Natural killer cell treated with Interleukin-12 subunit alpha and Interleukin-12 subunit beta and Interleukin-15 and Interleukin-18, amount 100 ng/mL, for 72 hours (primary cell): ENCODE results near the gene PCGF2. TPM values are rescaled to one million over a fixed set of nuclear protein-coding genes. Genes with fewer than 3 reads are reported as not detected.

Source experiments
- ATAC-seq, 2 donors: fragments of 150-1000 bp; cut with Tn5 transposase in 1 of 2; sonication (Bioruptor Pico), chemical (Tn5 transposase) in 1 of 2; 2 replicates each; pipeline ENCODE4 v1.10.0; 2021
- DNase-seq: peaks from one replicate; pipeline ENCODE4 v3.0.0; 2022; ENCODE audit warnings: low spot score
- H3K27ac Mint-ChIP-seq, 2 donors: 1 replicate in 1 of 2; 2 replicates in 1 of 2; pipeline ENCODE4 v1.8.0; 2022; ENCODE audit warnings: mixed read lengths in 2 of 2, mild to moderate bottlenecking in 1 of 2, moderate library complexity in 1 of 2
- H3K27me3 Mint-ChIP-seq, 2 donors: 1 replicate in 1 of 2; 2 replicates in 1 of 2; pipeline ENCODE4 v1.8.0; 2022; ENCODE audit warnings: mixed read lengths in 2 of 2
- H3K36me3 Mint-ChIP-seq: one replicate; pipeline ENCODE4 v1.8.0; 2022; ENCODE audit warnings: mixed read lengths
- H3K4me1 Mint-ChIP-seq, 2 donors: 1 replicate in 1 of 2; 2 replicates in 1 of 2; pipeline ENCODE4 v1.8.0; 2022; ENCODE audit warnings: low read depth in 2 of 2, mixed read lengths in 2 of 2, mild to moderate bottlenecking in 1 of 2
- H3K4me3 Mint-ChIP-seq: one replicate; pipeline ENCODE4 v1.8.0; 2022; ENCODE audit warnings: mixed read lengths
- H3K9me3 Mint-ChIP-seq: 2 replicates; pipeline ENCODE4 v1.8.0; 2022; ENCODE audit warnings: mixed read lengths
- total RNA-seq, 2 donors: library from RNA; stranded (reverse); gene quantifications; one replicate each; pipeline ENCODE4 v1.2.3, GENCODE V29; 2022

Gene PCGF2
- total RNA-seq, 2 donors from 2014 or later: not detected

GRCh38 chr17:38773258-38773657 lies 25.1 kb upstream of the PCGF2 start:
- peaks cover 10% of the 10 kb centered on the region for H3K36me3 Mint-ChIP-seq
- DNase-seq: no peak
- H3K4me3 Mint-ChIP-seq: no peak overlapping the region
- no peaks in the 10 kb centered on the region for H3K27me3 Mint-ChIP-seq
- no peak for ATAC-seq
- no peak overlapping the region for H3K27ac Mint-ChIP-seq
- no peaks in the 10 kb centered on the region for H3K9me3 Mint-ChIP-seq
- H3K4me1 Mint-ChIP-seq: no peaks in the 10 kb centered on the region

- no peaks in the 10 kb centered on the region for H3K9me3 Mint-ChIP-seq
- no peak overlapping the region for H3K27ac Mint-ChIP-seq
- H3K4me1 Mint-ChIP-seq: peaks cover 0 to 8% of the 10 kb centered on the region in 2 donors
- H3K36me3 Mint-ChIP-seq: peaks cover 22% of the 10 kb centered on the region
- DNase-seq (no peak), ATAC-seq (no peak)
- H3K27me3 Mint-ChIP-seq: no peaks in the 10 kb centered on the region
- no peak overlapping the region for H3K4me3 Mint-ChIP-seq
Observed at GRCh38 chr17:38768417-38768816, 20.3 kb upstream of the PCGF2 start.

GRCh38 chr17:38766341-38766740 lies 18.2 kb upstream of the PCGF2 start:
- no peak for ATAC-seq
- H3K9me3 Mint-ChIP-seq: no peaks in the 10 kb centered on the region
- peaks cover 23% of the 10 kb centered on the region for H3K36me3 Mint-ChIP-seq
- H3K4me1 Mint-ChIP-seq: peaks cover 5 to 11% of the 10 kb centered on the region in 2 donors
- H3K27me3 Mint-ChIP-seq: no peaks in the 10 kb centered on the region
- H3K4me3 Mint-ChIP-seq: no peak overlapping the region
- no peak for DNase-seq
- peak overlapping the region; percentile 50 to 58 for H3K27ac Mint-ChIP-seq

- Mint-ChIP-seq H3K9me3 (no peaks in the 10 kb centered on the region), H3K4me1 (peaks cover 14 to 16% of the 10 kb centered on the region in 2 donors), H3K27ac (peak overlapping the region in 1 of 2 donors; percentile 10), H3K4me3 (no peak overlapping the region), H3K27me3 (no peaks in the 10 kb centered on the region), H3K36me3 (peaks cover 29% of the 10 kb centered on the region)
- ATAC-seq (no peak), DNase-seq (no peak)
Observed at GRCh38 chr17:38762231-38762630, 14.1 kb upstream of the PCGF2 start.

GRCh38 chr17:38761612-38762011 lies 13.5 kb upstream of the PCGF2 start:
- Mint-ChIP-seq H3K4me1 (peaks cover 14 to 15% of the 10 kb centered on the region in 2 donors), H3K27me3 (no peaks in the 10 kb centered on the region), H3K27ac (peak overlapping the region; percentile 10 to 26), H3K9me3 (no peaks in the 10 kb centered on the region), H3K36me3 (peaks cover 26% of the 10 kb centered on the region), H3K4me3 (no peak overlapping the region)
- ATAC-seq (no peak), DNase-seq (no peak)

GRCh38 chr17:38753071-38753506 lies 5.0 kb upstream of the PCGF2 start:
- H3K4me1 Mint-ChIP-seq: peaks cover 30 to 41% of the 10 kb centered on the region in 2 donors
- H3K9me3 Mint-ChIP-seq: no peaks in the 10 kb centered on the region
- peaks cover 16% of the 10 kb centered on the region for H3K36me3 Mint-ChIP-seq
- peak overlapping the region; percentile 89 to 95 for H3K27ac Mint-ChIP-seq
- ATAC-seq (no peak), DNase-seq (no peak)
- peak overlapping the region; percentile 92 for H3K4me3 Mint-ChIP-seq
- H3K27me3 Mint-ChIP-seq: peaks cover 12 to 14% of the 10 kb centered on the region in 2 donors

- Mint-ChIP-seq H3K9me3 (no peaks in the 10 kb centered on the region), H3K4me3 (peak within 1 kb of the TSS; percentile 92), H3K27me3 (peaks cover 12 to 16% of the 10 kb centered on the region in 2 donors), H3K36me3 (peaks cover 16% of the 10 kb centered on the region), H3K4me1 (peaks cover 30 to 44% of the 10 kb centered on the region in 2 donors), H3K27ac (peak within 1 kb of the TSS; percentile 89 to 95)
- DNase-seq (peak; percentile 97), ATAC-seq (peak; percentile 94 to 95)
Observed at GRCh38 chr17:38752308-38753070, 4.4 kb upstream of the PCGF2 start, which contains the start of gene PSMB3. Gene PSMB3, plus strand, starts transcription at chr17:38752741. Its CDS starts 86 bp downstream, at chr17:38752827.

GRCh38 chr17:38751808-38752307 lies 3.7 kb upstream of the PCGF2 start:
- Mint-ChIP-seq H3K27ac (peak overlapping the region; percentile 89 to 95), H3K4me1 (peaks cover 30 to 44% of the 10 kb centered on the region in 2 donors), H3K36me3 (peaks cover 16% of the 10 kb centered on the region), H3K27me3 (peaks cover 12 to 17% of the 10 kb centered on the region in 2 donors), H3K4me3 (peak overlapping the region; percentile 92), H3K9me3 (no peaks in the 10 kb centered on the region)
- peak; percentile 80 for DNase-seq
- ATAC-seq: peak; percentile 55 to 72

- Mint-ChIP-seq H3K27me3 (peaks cover 18 to 23% of the 10 kb centered on the region in 2 donors), H3K27ac (peak overlapping the region; percentile 89 to 95), H3K36me3 (peaks cover 16% of the 10 kb centered on the region), H3K4me3 (peak overlapping the region; percentile 92), H3K9me3 (no peaks in the 10 kb centered on the region), H3K4me1 (peaks cover 30 to 49% of the 10 kb centered on the region in 2 donors)
- ATAC-seq (no peak), DNase-seq (no peak)
Observed at GRCh38 chr17:38751144-38751807, 3.1 kb upstream of the PCGF2 start.

- H3K4me3 Mint-ChIP-seq: peak overlapping the region; percentile 92
Observed at GRCh38 chr17:38750312-38751121, 2.4 kb upstream of the PCGF2 start.

GRCh38 chr17:38750044-38750311 lies 1.8 kb upstream of the PCGF2 start:
- Mint-ChIP-seq H3K27me3 (peaks cover 25 to 28% of the 10 kb centered on the region in 2 donors), H3K36me3 (peaks cover 16% of the 10 kb centered on the region), H3K9me3 (no peaks in the 10 kb centered on the region), H3K4me1 (peaks cover 30 to 50% of the 10 kb centered on the region in 2 donors), H3K4me3 (peak overlapping the region; percentile 40), H3K27ac (no peak overlapping the region)
- ATAC-seq: no peak
- DNase-seq: no peak

More at GRCh38 chr17:38750312-38751121, 2.4 kb upstream of the PCGF2 start:
- no peak for ATAC-seq
- Mint-ChIP-seq H3K36me3 (peaks cover 16% of the 10 kb centered on the region), H3K4me1 (peaks cover 30 to 50% of the 10 kb centered on the region in 2 donors), H3K27ac (peak overlapping the region; percentile 89 to 95), H3K9me3 (no peaks in the 10 kb centered on the region), H3K27me3 (peaks cover 25 to 28% of the 10 kb centered on the region in 2 donors)
- no peak for DNase-seq

GRCh38 chr17:38749223-38750043 lies 1.3 kb upstream of the PCGF2 start:
- Mint-ChIP-seq H3K9me3 (no peaks in the 10 kb centered on the region), H3K4me3 (peak overlapping the region; percentile 40), H3K27me3 (peaks cover 31 to 32% of the 10 kb centered on the region in 2 donors), H3K36me3 (peaks cover 13% of the 10 kb centered on the region), H3K4me1 (peaks cover 30 to 46% of the 10 kb centered on the region in 2 donors), H3K27ac (no peak overlapping the region)
- DNase-seq: no peak
- no peak for ATAC-seq

- H3K4me3 Mint-ChIP-seq: no peak overlapping the region
- ATAC-seq (no peak), DNase-seq (no peak)
- H3K27me3 Mint-ChIP-seq: peaks cover 32 to 36% of the 10 kb centered on the region in 2 donors
- H3K9me3 Mint-ChIP-seq: no peaks in the 10 kb centered on the region
- peaks cover 10% of the 10 kb centered on the region for H3K36me3 Mint-ChIP-seq
- H3K27ac Mint-ChIP-seq: no peak overlapping the region
- peaks cover 28 to 45% of the 10 kb centered on the region in 2 donors for H3K4me1 Mint-ChIP-seq
Observed at GRCh38 chr17:38748892-38749222, 721 bp upstream of the PCGF2 start.
